ENCODE measurements around the gene NAT14. TPM values are rescaled to one million over a fixed set of nuclear protein-coding genes. Genes with fewer than 3 reads are reported as not detected.
"Not testable (repeated sequence)": the region's sequence is repeated elsewhere in the genome, so short reads cannot be mapped to it uniquely, and the experiment has no call there.

Gene NAT14
- polyA plus RNA-seq, 2 of the 4 experiments (the other 2 are of a cell fraction): 16.8 to 50.3 TPM

DNA sequence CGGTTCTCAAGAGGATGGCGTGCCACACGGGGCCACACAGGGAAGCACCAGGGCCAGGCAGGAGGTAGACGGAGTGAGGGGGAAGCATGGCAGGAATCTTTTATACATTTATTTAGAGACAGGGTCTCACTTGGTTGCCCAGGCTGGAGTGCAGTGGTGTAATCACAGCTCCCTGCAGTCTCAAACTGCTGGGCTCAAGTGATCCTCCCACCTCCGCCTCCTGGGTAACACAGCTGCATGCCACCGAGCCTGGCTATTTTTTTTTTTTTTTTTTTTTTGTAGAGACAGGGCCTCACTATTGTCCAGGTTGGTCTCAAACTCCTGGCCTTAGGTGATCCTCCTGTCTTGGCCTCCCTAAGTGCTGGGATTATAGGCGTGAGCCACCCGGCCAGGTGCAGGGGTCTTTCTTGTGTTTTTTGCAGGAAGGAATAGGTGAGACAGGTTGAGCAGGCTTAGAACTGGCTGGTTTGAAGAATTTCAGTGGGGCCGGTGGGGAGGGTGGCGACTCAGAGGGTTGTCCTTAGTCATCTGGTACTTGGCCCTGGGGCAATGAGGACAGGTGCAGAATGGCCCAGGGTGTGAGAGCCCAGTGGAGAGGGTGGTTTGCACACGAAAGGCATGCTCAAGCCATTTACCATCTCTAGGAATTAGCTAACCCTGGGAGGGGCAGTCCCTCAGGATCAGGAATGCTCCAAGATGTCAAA, 10.8 kb downstream of the NAT14 start (continued):
- TF ChIP-seq CHD2 (IDR thresholded peaks at IDR 0.05; ENCODE audit: low read length, partially characterized antibody): no peak
- no peak for TF ChIP-seq KDM1A (IDR thresholded peaks at IDR 0.05; ENCODE audit: low read depth)
- TF ChIP-seq ESRRA (IDR thresholded peaks at IDR 0.05; ENCODE audit: borderline replicate concordance, low read length): no peak
- TF ChIP-seq FOXS1 (CRISPR knock-in tag; IDR thresholded peaks at IDR 0.05): no peak

DNA sequence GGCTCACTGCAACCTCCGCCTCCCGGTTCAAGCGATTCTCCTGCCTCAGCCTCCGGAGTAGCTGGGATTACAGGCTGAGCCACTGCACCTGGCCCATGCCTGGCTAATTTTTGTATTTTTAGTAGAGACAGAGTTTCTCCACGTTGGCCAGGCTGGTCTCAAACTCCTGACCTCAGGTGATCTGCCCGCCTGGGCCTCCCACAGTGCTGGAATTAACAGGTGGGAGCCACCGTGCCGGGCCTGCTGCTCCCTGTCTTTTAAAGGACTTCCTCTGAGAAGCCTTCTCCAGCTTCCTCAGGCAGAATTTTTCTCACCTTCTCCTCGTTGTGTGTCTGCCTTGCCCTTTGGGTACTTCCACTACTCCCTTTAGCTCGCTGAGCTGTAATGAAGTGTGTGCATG, 11.8 kb downstream of the NAT14 start:
- ATAC-seq; H3K4me3 ChIP-seq; H3K27ac ChIP-seq; POLR2A ChIA-PET; DNase-seq (ENCODE audit: low read depth in 1 of 2, low spot score in 1 of 2); H3K4me2 ChIP-seq; FAIRE-seq; H3K9me3 ChIP-seq: not testable (repeated sequence)
- H3K4me1 ChIP-seq: peaks cover 12% of the 10 kb centered on the region; the same call in 1 of the 3 replicates
- WGBS (ENCODE audit: missing lambda C conversion rate): 80% methylated on average over 10 of the region's 10 CpGs
- CTCF ChIA-PET: interaction anchor here (0.6 to 17.3 kb wide), 8 partner anchors 10 to 135 kb away, joined by 3 to 194 read pairs (median 5); partner anchors contain the start of genes ZNF628 and ZNF865

DNA sequence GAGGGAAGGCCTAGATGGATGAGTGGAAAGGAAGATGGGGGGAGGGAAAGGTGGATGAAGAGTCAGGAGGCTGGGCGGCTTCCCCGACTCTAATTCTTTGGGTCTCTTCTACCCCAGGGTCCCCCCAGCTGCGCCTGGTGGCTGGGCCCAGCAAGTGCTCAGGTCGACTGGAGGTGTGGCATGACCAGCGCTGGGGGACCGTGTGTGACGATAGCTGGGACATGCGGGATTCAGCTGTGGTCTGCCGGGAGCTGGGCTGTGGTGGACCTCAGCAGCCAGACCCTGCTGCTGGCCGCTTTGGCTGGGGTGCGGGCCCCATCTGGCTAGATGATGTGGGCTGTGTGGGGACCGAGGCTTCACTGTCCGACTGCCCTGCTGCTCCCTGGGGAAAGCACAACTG, 12.8 kb downstream of the NAT14 start:
- Histone ChIP-seq H3K9me3 (no peaks in the 10 kb centered on the region), H3K27ac (no peak overlapping the region), H3K4me2 (no peak overlapping the region), H3K4me3 (no peak overlapping the region), H3K4me1 (peaks cover 4% of the 10 kb centered on the region; the same call in 1 of the 3 replicates)
- CTCF ChIA-PET: interaction anchor here (0.7 to 17.3 kb wide), 11 partner anchors 10 to 355 kb away, joined by 3 to 194 read pairs (median 5); partner anchors contain the start of genes NAT14, ZNF628 and ZNF865
- WGBS (ENCODE audit: missing lambda C conversion rate): 82% methylated on average over 13 of the region's 13 CpGs
- FAIRE-seq: no peak
- no peak for DNase-seq (ENCODE audit: low read depth in 1 of 2, low spot score in 1 of 2)
- POLR2A ChIA-PET: interaction anchor here (1.5 kb wide), 1 partner anchor 13 kb away, joined by 3 read pairs; the partner anchor contains the start of gene NAT14
- ATAC-seq: no peak
- TF ChIP-seq HOXB5 (CRISPR knock-in tag; IDR thresholded peaks at IDR 0.05) (no peak), RNF2 (IDR thresholded peaks at IDR 0.05; ENCODE audit: borderline replicate concordance, low read depth) (no peak), PHF8 (IDR thresholded peaks at IDR 0.05; ENCODE audit: borderline replicate concordance, low read depth) (no peak), RFX5 (IDR thresholded peaks at IDR 0.05) (no peak), CBX8 (IDR thresholded peaks at IDR 0.05) (no peak)

DNA sequence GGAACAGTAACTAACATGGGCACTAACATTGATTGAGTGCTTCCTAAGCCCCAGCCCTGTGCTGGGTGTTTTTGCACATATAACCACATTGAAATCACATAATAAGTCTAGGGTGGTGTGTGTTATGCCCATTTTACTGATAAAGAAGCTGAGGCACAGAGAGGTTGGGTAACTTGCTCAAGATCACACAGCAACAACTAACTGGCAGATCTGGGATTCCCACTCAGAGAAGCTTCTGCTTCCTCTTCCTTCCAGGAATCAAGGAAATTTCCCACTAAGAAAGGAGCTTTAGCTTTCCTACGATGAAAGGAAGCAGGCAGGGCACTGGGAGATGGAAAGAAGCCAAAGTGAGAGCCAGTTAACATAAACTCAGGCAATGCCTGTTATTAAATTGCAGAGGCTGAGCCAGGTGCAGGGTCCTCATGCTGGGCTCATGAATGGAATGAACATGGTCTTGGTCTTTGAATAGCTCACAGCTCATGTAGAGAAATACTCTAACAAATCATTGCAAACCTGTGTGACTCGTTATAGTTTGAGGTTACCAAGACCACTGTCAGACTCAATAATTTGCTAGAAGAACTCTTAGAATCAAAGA, 13.4 kb downstream of the NAT14 start:
- ChIA-PET CTCF (interaction anchor here (0.7 to 17.3 kb wide), 11 partner anchors 9 to 356 kb away, joined by 3 to 194 read pairs (median 5); partner anchors contain the start of genes NAT14 and ZNF628), POLR2A (interaction anchor here (1.5 kb wide), 1 partner anchor 13 kb away, joined by 3 read pairs; the partner anchor contains the start of gene NAT14)
- Histone ChIP-seq H3K4me2 (no peak overlapping the region), H3K4me1 (no peaks in the 10 kb centered on the region), H3K9me3 (0 out of 3 replicates have a peak, but pooled peaks cover 3% of the 10 kb centered on the region), H3K27ac (no peak overlapping the region), H3K4me3 (no peak overlapping the region)
- no peak for DNase-seq (ENCODE audit: low read depth in 1 of 2, low spot score in 1 of 2)
- TF ChIP-seq MAFK (IDR thresholded peaks at IDR 0.05; ENCODE audit: partially characterized antibody): no peak
- no peak for TF ChIP-seq ESRRA (IDR thresholded peaks at IDR 0.05; ENCODE audit: borderline replicate concordance, low read length)
- no peak for TF ChIP-seq SREBF2 (IDR thresholded peaks at IDR 0.05)
- TF ChIP-seq ZFP36 (IDR thresholded peaks at IDR 0.05; ENCODE audit: borderline replicate concordance, partially characterized antibody): peak; percentile 67
- TF ChIP-seq, protein P1, sequence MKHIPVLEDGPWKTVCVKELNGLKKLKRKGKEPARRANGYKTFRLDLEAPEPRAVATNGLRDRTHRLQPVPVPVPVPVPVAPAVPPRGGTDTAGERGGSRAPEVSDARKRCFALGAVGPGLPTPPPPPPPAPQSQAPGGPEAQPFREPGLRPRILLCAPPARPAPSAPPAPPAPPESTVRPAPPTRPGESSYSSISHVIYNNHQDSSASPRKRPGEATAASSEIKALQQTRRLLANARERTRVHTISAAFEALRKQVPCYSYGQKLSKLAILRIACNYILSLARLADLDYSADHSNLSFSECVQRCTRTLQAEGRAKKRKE (CRISPR knock-in tag; IDR thresholded peaks at IDR 0.05; ENCODE audit: low read depth): no peak
- TF ChIP-seq HOXB5 (CRISPR knock-in tag; IDR thresholded peaks at IDR 0.05): no peak
- TF ChIP-seq KDM1A (IDR thresholded peaks at IDR 0.05; ENCODE audit: low read depth): peak; percentile 37; the same call in 1 of the 2 replicates
- ATAC-seq: no peak
- FAIRE-seq: peak; percentile 32
- 66% methylated on average over 2 of the region's 2 CpGs for WGBS (ENCODE audit: missing lambda C conversion rate)
